Panc1 (cell line): ENCODE measurements around the gene CDH3. TPM values are rescaled to one million over a fixed set of nuclear protein-coding genes. Genes with fewer than 3 reads are reported as not detected.

Source experiments
- ATAC-seq: fragments of 200-7000 bp; cut with Tn5 transposase; 2 replicates; pipeline ENCODE4 v1.9.1; 2020; ENCODE audit warnings: mild to moderate bottlenecking, moderate library complexity
- BruUV-seq: library from RNA; stranded (reverse); fragments of 400-500 nt; replicated peaks from 2 replicates; lab custom pipeline; 2021; lab: Mats Ljungman, UMichigan
- CTCF ChIA-PET: fragments of 300-600 bp; sonication (Branson Sonifier 250); formaldehyde crosslinking; loops from one replicate; lab custom pipeline; 2022; ENCODE audit warnings: antibody characterized with exemption; lab: Charles Lee
- POLR2A ChIA-PET: fragments of 300-600 bp; sonication (Branson Sonifier 250); formaldehyde crosslinking; loops from one replicate; lab custom pipeline; 2022; ENCODE audit warnings: antibody characterized with exemption; lab: Charles Lee
- DNase-seq: peaks from one replicate; pipeline ENCODE4 v3.0.0-alpha.2; 2010; ENCODE audit warnings: low read depth, low spot score
- H3K27ac ChIP-seq: 2 replicates; pipeline ENCODE4 v1.5.1; 2011; ENCODE audit warnings: mild to moderate bottlenecking, low read length, inconsistent platforms
- H3K27me3 ChIP-seq: fragments of 200-500 bp; sonication (Bioruptor generic); 2 replicates; pipeline ENCODE4 v1.6.0; 2014; ENCODE audit warnings: low read length, inconsistent platforms; ENCODE audit not compliant: control insufficient read depth, insufficient read depth
- H3K36me3 ChIP-seq: fragments of 200-500 bp; sonication (Bioruptor generic); 2 replicates; pipeline ENCODE4 v1.5.1; 2014; ENCODE audit warnings: inconsistent platforms, mild to moderate bottlenecking, low read length, moderate library complexity; ENCODE audit not compliant: control insufficient read depth, insufficient read depth
- H3K4me1 ChIP-seq: 2 replicates; pipeline ENCODE4 v1.5.1; 2011; ENCODE audit warnings: inconsistent platforms, mild to moderate bottlenecking, low read length, moderate library complexity; ENCODE audit not compliant: control insufficient read depth, insufficient read depth
- H3K4me3 ChIP-seq, 2 experiments: 2 replicates each; pipeline ENCODE4 v1.5.1; 2011 to 2012; ENCODE audit warnings: low read depth in 2 of 2, low read length in 2 of 2, mild to moderate bottlenecking in 2 of 2, inconsistent platforms in 1 of 2, moderate library complexity in 1 of 2
- H3K9me3 ChIP-seq: fragments of 200-500 bp; sonication (Bioruptor generic); 2 replicates; pipeline ENCODE4 v1.5.1; 2014; ENCODE audit warnings: low read depth, mild to moderate bottlenecking, inconsistent platforms, low read length, moderate library complexity; ENCODE audit not compliant: control insufficient read depth, insufficient read depth
- CTCF ChIP-seq: fragments of 450-650 bp; IDR thresholded peaks from 2 replicates; pipeline ENCODE4 v1.5.1; 2017; ENCODE audit warnings: mild to moderate bottlenecking
- POLR2AphosphoS5 ChIP-seq: IDR thresholded peaks from 2 replicates; pipeline ENCODE4 v1.6.1; 2012; ENCODE audit warnings: mild to moderate bottlenecking, low read depth, low read length, moderate library complexity
- REST ChIP-seq, 2 experiments: IDR thresholded peaks; 2 replicates each; pipeline ENCODE4 v1.6.1; 2011 to 2012; ENCODE audit warnings: low read depth in 2 of 2, control low read depth in 1 of 2, low read length in 1 of 2, mild to moderate bottlenecking in 1 of 2, moderate library complexity in 1 of 2; ENCODE audit not compliant: insufficient read depth in 1 of 2
- SIN3A ChIP-seq: IDR thresholded peaks from 2 replicates; pipeline ENCODE4 v1.6.1; 2012; ENCODE audit warnings: low read depth, mild to moderate bottlenecking, low read length, moderate library complexity, borderline replicate concordance; ENCODE audit not compliant: insufficient read depth
- TCF7L2 ChIP-seq: IDR thresholded peaks from 2 replicates; pipeline ENCODE4 v1.6.1; 2011; ENCODE audit warnings: mild to moderate bottlenecking, low read depth, low read length, inconsistent platforms
- in situ Hi-C: cut with HindIII; loops from 2 replicates; pipeline ENCODE4 v1.10.0; 2016; ENCODE audit warnings: low sequenced_read_pairs, low pct_unique_long_range_greater_than_20kb
- intact Hi-C: fragments of 100-400 bp; cut with micrococcal nuclease; formaldehyde crosslinking; loops from one replicate; pipeline ENCODE4 v1.10.0; 2022; ENCODE audit not compliant: unreplicated experiment
- total RNA-seq: library from RNA; stranded (reverse); gene quantifications from one replicate; pipeline ENCODE4 v1.2.1, GENCODE V29; 2021; ENCODE audit not compliant: unreplicated experiment

CDH3 gene
- total RNA-seq, 1 experiment from 2014 or later, result 16.7 TPM

GRCh38 chr16:68612996-68613395 lies 32.1 kb upstream of the CDH3 start:
- ChIA-PET CTCF (no interaction called here), POLR2A (no interaction called here)
- DNase-seq (no peak), ATAC-seq (no peak)
- H3K4me3 ChIP-seq, result no peak overlapping the region
- no peak for TF ChIP-seq TCF7L2
- no peak for TF ChIP-seq POLR2AphosphoS5
- TF ChIP-seq REST (IDR thresholded peaks at IDR 0.05; ENCODE audit: insufficient read depth in 1 of 2, low read depth in 2 of 2, low read length in 1 of 2), result no peak
- no peak for TF ChIP-seq CTCF
- in situ Hi-C loops (no loop called here), intact Hi-C loops (no loop called here)
- H3K9me3 ChIP-seq, result peaks cover 3% of the 10 kb centered on the region; the same call in 1 of the 2 replicates
- no TSS peak for BruUV-seq
- no peaks in the 10 kb centered on the region for H3K4me1 ChIP-seq
- no peak overlapping the region for H3K27ac ChIP-seq
- H3K27me3 ChIP-seq, result no peaks in the 10 kb centered on the region
- no peaks in the 10 kb centered on the region for H3K36me3 ChIP-seq

- no peaks in the 10 kb centered on the region for H3K4me1 ChIP-seq
- ATAC-seq (no peak), DNase-seq (no peak)
- peaks cover 3% of the 10 kb centered on the region; the same call in 1 of the 2 replicates for H3K9me3 ChIP-seq
- H3K27me3 ChIP-seq, result no peaks in the 10 kb centered on the region
- H3K4me3 ChIP-seq, result no peak overlapping the region
- intact Hi-C loops, result no loop called here
- TF ChIP-seq SIN3A (no peak), REST (IDR thresholded peaks at IDR 0.05; ENCODE audit: insufficient read depth in 1 of 2, low read depth in 2 of 2, low read length in 1 of 2) (no peak), POLR2AphosphoS5 (no peak), TCF7L2 (no peak), CTCF (no peak)
- H3K36me3 ChIP-seq, result no peaks in the 10 kb centered on the region
- in situ Hi-C loops, result no loop called here
- H3K27ac ChIP-seq, result no peak overlapping the region
- BruUV-seq, result no TSS peak
- CTCF ChIA-PET, result no interaction called here
- POLR2A ChIA-PET, result no interaction called here
These were observed 27.4 kb upstream of the CDH3 start for GRCh38 chr16:68617734-68618133.
